ENCODE data around the gene SEMA6D. TPM values are rescaled to one million over a fixed set of nuclear protein-coding genes. Genes with fewer than 3 reads are reported as not detected.
A peak's percentile ranks its signal among the peaks of the same experiment; 100 is the strongest.

SEMA6D gene
- polyA plus RNA-seq, 3 donors: 27.7 to 49.5 (median 30.9) TPM

DNA sequence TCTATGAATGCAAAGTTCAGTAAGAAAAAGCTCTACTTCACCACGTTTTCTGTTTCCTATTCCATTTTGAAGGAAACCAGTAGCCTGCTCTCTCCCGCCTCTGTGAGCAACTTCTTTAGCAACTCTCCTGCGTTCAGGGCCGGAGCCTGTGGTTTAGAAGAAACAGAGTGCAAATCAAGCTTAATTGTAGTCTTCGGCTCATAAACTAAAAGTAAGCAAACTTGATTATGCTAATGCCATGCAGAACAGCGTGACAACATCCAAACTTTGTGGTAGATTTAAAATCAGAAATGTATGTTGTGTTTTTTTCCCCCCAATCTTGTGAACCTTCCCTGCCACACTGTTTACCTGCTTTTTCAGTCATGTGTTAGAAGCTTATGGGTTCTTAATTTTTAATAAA is 87.4 kb downstream of the SEMA6D start:
- no peak for DNase-seq (ENCODE audit: extremely low read depth in 1 of 11, low read depth in 9 of 11, low spot score in 4 of 11)

DNA sequence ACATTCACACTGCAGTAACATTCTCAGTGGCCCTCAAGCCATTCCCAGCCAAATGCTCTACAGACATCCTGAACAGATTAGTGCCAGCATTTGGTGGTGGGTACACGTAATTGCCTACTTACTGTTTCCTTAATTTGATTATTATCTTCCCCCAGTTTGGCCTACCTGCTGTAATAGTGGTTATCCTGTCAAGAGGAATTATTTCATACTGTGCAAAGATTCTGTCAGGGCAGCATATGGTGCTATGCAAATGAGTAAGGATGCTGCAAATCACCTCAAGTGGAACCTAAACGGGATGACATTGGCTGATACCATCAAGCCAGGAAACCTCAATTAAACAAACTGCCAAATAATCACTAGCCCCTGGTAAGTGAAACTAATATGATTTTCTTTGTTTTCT is 88.7 kb downstream of the SEMA6D start:
- DNase-seq (ENCODE audit: extremely low read depth in 1 of 11, low read depth in 9 of 11, low spot score in 4 of 11): no peak

DNA sequence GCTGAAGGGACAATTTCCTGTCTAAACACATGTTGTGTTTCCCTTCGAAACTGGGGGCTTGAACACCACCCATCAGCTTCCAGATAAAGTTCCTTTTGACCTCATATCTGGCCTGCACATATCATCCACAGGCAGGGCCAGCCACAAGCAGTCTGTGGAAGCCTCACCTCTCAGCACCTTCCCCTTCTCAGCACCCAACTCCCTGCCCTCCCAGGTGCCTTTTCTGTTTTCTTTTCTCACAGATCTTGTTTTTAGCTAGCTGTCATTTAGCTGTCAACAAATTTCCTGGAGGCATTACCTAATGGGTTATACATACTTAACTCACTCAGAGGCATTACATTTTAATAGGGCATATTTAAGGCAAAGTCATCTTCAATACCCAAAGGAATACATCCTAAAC is 93.9 kb downstream of the SEMA6D start:
- DNase-seq (ENCODE audit: extremely low read depth in 1 of 11, low read depth in 9 of 11, low spot score in 4 of 11): no peak

GRCh38 chr15:47812470-47812999 is 95.2 kb downstream of the SEMA6D start:
- no peak for DNase-seq (ENCODE audit: extremely low read depth in 1 of 11, low read depth in 9 of 11, low spot score in 4 of 11)

GRCh38 chr15:47813748-47814384 is 96.6 kb downstream of the SEMA6D start:
- DNase-seq (ENCODE audit: extremely low read depth in 1 of 11, low read depth in 9 of 11, low spot score in 4 of 11): no peak

DNA sequence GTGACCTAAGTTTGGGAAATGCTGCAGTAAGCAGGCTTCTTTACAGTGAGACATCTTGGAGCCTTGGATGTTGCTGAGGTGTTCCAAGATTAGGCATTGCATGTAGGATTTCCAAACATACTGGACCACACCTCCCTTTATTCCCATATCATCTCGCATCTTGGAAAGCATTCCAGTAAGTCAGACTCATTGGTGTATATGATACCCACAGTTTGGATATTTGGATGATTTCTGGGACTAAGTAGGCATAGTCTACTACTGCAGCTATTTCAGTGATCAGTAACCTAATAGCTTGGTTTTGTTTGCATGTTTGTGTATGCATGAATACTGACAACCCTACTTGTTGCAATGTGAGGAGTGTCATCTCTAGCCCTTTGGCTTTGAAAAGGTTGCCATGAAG is 97.3 kb downstream of the SEMA6D start:
- DNase-seq (ENCODE audit: extremely low read depth in 1 of 11, low read depth in 9 of 11, low spot score in 4 of 11): no peak

- DNase-seq (ENCODE audit: extremely low read depth in 1 of 11, low read depth in 9 of 11, low spot score in 4 of 11): no peak
Measured at GRCh38 chr15:47817969-47818548, 100.8 kb downstream of the SEMA6D start.

- DNase-seq (ENCODE audit: extremely low read depth in 1 of 11, low read depth in 9 of 11, low spot score in 4 of 11): no peak
Measured at GRCh38 chr15:47819158-47819557, 101.9 kb downstream of the SEMA6D start.

DNA sequence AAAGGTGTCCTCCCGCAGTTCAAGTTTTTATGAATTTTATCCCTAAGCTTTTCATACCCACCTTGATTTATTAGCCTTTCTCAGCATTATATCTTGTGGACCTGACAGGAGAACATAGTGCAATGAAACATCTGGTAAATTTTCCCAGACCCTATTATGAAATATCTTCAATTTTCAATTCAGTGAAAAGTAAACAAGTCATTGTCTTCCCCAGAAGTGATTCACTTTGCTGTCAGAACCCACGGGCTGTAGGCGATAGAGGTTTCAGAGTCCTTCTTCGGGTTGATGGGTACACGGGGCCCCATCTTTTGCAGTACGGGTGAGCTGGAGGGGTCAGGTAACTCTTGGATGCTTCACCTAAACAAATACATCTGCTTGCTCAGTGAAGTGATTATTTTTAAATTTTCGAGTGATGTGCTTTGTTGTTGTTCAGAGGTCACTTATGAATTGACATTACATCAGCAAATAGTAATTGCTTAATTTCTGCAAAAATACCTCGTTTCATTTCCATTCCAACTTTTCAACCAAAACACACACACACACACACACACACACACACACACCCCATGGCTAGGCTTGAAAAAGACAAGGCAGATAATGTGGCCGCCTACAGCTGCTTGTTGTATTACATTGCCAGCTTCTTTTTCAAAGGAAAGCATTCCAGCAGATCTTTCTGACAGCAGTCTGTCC is 102.9 kb downstream of the SEMA6D start:
- no peak for DNase-seq (ENCODE audit: extremely low read depth in 1 of 11, low read depth in 9 of 11, low spot score in 4 of 11)

DNA sequence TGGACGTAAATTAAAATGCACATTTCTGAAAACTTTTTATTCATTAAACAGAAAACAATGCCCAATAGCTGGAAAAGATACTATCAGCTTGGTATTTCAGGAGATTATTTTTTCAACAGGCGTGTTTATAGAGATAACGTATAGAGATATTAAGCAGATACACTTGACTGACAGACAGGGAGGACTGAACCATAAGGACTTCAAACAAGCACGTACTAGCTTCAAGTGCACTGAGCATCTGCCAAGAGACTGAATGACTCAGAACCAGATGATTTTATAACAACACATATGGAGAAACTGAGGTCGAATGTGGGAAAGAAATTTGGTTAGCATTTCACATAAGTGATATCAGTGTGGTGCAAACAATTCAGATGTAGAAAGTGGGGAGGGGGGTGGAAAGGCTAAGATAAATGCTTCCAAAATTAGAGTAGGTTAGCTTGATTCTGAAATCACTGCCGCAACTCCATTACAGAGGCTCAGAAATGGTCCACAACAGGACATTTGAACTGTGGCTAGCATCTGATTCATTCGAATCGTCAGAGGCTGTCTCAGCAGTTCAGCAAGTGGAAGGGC is 103.5 kb downstream of the SEMA6D start:
- no peak for DNase-seq (ENCODE audit: extremely low read depth in 1 of 11, low read depth in 9 of 11, low spot score in 4 of 11)

- peak in 5 of 11 donors; percentile 18 to 43 (median 24) for DNase-seq (ENCODE audit: extremely low read depth in 1 of 11, low read depth in 9 of 11, low spot score in 4 of 11)
Measured at GRCh38 chr15:47822048-47822447, 104.7 kb downstream of the SEMA6D start.

Data from renal cortex interstitium (tissue), 11 donors.